NCI-H510A (cell line): ENCODE results near the gene TERB2.
"Not testable (repeated sequence)": the region's sequence is repeated elsewhere in the genome, so short reads cannot be mapped to it uniquely, and the experiment has no call there.

ENCODE experiments used
- DNase-seq: peaks from one replicate; lab custom pipeline; 2025; lab: John Stamatoyannopoulos, UW

The TERB2 gene

GRCh38 chr15:44956388-44956787 is at the start of gene TERB2:
Gene TERB2 (plus strand): TSS chr15:44956687. CDS start chr15:44956719, 32 bp downstream.
- no peak for DNase-seq

GRCh38 chr15:44909423-44909822 is 47.1 kb upstream of the TERB2 start:
- DNase-seq, result no peak

- DNase-seq, result no peak
Observed at GRCh38 chr15:44910981-44911625, 45.4 kb upstream of the TERB2 start.

- DNase-seq, result not testable (repeated sequence)
Observed at GRCh38 chr15:44912186-44912585, 44.3 kb upstream of the TERB2 start.

- DNase-seq, result not testable (repeated sequence)
Observed at GRCh38 chr15:44912974-44913448, 43.5 kb upstream of the TERB2 start.

GRCh38 chr15:44918136-44918535 is 38.4 kb upstream of the TERB2 start:
- no peak for DNase-seq

- DNase-seq, result not testable (repeated sequence)
Observed at GRCh38 chr15:44928658-44929057, 27.8 kb upstream of the TERB2 start.

GRCh38 chr15:44930283-44930682 is 26.2 kb upstream of the TERB2 start:
- not testable (repeated sequence) for DNase-seq

- not testable (repeated sequence) for DNase-seq
Observed at GRCh38 chr15:44958302-44958701, 1.8 kb downstream of the TERB2 start.

GRCh38 chr15:44968475-44968874 is 12.0 kb downstream of the TERB2 start:
- no peak for DNase-seq

GRCh38 chr15:44971036-44971435 is 14.5 kb downstream of the TERB2 start:
- no peak for DNase-seq

- DNase-seq, result not testable (repeated sequence)
Observed at GRCh38 chr15:44976183-44976582, 19.7 kb downstream of the TERB2 start.

- not testable (repeated sequence) for DNase-seq
Observed at GRCh38 chr15:44977781-44978180, 21.3 kb downstream of the TERB2 start.

- not testable (repeated sequence) for DNase-seq
Observed at GRCh38 chr15:44979617-44980339, 23.3 kb downstream of the TERB2 start.

- not testable (repeated sequence) for DNase-seq
Observed at GRCh38 chr15:44984144-44984543, 27.7 kb downstream of the TERB2 start.

GRCh38 chr15:44986346-44987055 is 30.0 kb downstream of the TERB2 start:
- DNase-seq, result not testable (repeated sequence)

- DNase-seq, result not testable (repeated sequence)
Observed at GRCh38 chr15:44987711-44988110, 31.2 kb downstream of the TERB2 start.

GRCh38 chr15:44988184-44988869 is 31.8 kb downstream of the TERB2 start:
- DNase-seq, result not testable (repeated sequence)

- DNase-seq, result not testable (repeated sequence)
Observed at GRCh38 chr15:44988870-44989219, 32.4 kb downstream of the TERB2 start.

GRCh38 chr15:44997632-44998031 is 41.1 kb downstream of the TERB2 start:
- DNase-seq, result not testable (repeated sequence)

- DNase-seq, result no peak
Observed at GRCh38 chr15:44999105-44999504, 42.6 kb downstream of the TERB2 start.

- DNase-seq, result not testable (repeated sequence)
Observed at GRCh38 chr15:45001180-45001579, 44.7 kb downstream of the TERB2 start.
